ENCODE data around the gene TNNC1.

GRCh38 chr3:52461874-52462273, 8.0 kb upstream of the TNNC1 start:
- no peak for TF ChIP-seq EZH2 (IDR thresholded peaks at IDR 0.05; ENCODE audit: borderline replicate concordance, insufficient read depth, low read length, poor library complexity, severe bottlenecking)
- TF ChIP-seq, protein P1, sequence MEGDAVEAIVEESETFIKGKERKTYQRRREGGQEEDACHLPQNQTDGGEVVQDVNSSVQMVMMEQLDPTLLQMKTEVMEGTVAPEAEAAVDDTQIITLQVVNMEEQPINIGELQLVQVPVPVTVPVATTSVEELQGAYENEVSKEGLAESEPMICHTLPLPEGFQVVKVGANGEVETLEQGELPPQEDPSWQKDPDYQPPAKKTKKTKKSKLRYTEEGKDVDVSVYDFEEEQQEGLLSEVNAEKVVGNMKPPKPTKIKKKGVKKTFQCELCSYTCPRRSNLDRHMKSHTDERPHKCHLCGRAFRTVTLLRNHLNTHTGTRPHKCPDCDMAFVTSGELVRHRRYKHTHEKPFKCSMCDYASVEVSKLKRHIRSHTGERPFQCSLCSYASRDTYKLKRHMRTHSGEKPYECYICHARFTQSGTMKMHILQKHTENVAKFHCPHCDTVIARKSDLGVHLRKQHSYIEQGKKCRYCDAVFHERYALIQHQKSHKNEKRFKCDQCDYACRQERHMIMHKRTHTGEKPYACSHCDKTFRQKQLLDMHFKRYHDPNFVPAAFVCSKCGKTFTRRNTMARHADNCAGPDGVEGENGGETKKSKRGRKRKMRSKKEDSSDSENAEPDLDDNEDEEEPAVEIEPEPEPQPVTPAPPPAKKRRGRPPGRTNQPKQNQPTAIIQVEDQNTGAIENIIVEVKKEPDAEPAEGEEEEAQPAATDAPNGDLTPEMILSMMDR (IDR thresholded peaks at IDR 0.05; ENCODE audit: poor library complexity, severe bottlenecking): no peak
- no peak for TF ChIP-seq EP300 (conservative IDR thresholded peaks at IDR 0.05; ENCODE audit: poor library complexity, severe bottlenecking)

Data from neural cell (in vitro differentiated cells).